GM13976 (cell line): ENCODE results near the gene COL21A1.

Experiments used
- DNase-seq: peaks from one replicate; pipeline ENCODE4 v3.0.0; 2012; ENCODE audit warnings: low spot score
- CTCF ChIP-seq: IDR thresholded peaks from 2 replicates; pipeline ENCODE4 v1.5.1; 2012; ENCODE audit warnings: borderline replicate concordance, mild to moderate bottlenecking; ENCODE audit not compliant: insufficient read depth; ENCODE audit errors: extremely low read depth, missing control alignments, control extremely low read depth
- in situ Hi-C: fragments of 300-500 bp; cut with MboI; formaldehyde crosslinking; loops from one replicate; pipeline ENCODE4 v1.12.0; 2022; ENCODE audit warnings: low sequenced_read_pairs, mixed read lengths, inconsistent platforms; ENCODE audit not compliant: unreplicated experiment

The COL21A1 gene

DNA sequence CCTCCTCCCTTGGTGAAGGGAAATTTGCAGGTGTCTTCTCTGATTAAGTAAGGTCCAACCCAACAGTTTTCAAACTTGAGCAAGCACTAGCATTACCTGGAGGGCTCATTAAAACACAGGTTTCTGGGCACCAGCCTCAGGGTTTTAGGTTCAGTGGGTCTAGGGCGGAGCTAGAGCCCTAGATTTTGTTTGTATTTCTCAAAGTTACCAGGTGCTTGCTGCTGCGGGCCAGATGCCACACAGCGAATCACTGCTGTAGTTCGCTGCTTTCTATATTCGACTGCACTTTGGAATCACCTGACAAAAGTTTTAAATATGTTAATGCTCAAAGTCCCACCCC is 869 bp downstream of the COL21A1 start:
- no peak for DNase-seq
- no peak for TF ChIP-seq CTCF
- in situ Hi-C loops, result no loop called here

DNA sequence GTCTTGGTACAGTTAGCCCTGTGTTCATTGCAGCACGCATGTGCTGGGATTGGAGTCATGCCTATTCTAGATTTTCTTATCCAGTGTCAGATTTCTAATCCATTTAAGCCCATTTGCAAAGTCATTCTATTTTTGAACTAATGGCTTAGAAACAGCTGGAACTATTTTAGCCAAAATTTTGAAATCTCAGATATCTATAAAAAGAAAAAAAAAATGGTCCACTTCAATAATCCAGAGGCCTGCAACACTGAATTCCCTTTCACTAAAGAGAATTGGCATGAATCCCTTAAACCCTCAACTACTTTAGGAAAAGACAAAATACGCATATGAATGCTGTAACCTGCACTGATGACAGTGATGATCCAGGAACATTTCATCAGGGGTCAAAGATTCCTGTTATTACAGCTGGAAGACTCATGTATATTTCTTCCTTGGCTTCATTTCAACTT is 1.5 kb downstream of the COL21A1 start:
- in situ Hi-C loops, result no loop called here
- DNase-seq, result no peak
- TF ChIP-seq CTCF, result no peak

DNA sequence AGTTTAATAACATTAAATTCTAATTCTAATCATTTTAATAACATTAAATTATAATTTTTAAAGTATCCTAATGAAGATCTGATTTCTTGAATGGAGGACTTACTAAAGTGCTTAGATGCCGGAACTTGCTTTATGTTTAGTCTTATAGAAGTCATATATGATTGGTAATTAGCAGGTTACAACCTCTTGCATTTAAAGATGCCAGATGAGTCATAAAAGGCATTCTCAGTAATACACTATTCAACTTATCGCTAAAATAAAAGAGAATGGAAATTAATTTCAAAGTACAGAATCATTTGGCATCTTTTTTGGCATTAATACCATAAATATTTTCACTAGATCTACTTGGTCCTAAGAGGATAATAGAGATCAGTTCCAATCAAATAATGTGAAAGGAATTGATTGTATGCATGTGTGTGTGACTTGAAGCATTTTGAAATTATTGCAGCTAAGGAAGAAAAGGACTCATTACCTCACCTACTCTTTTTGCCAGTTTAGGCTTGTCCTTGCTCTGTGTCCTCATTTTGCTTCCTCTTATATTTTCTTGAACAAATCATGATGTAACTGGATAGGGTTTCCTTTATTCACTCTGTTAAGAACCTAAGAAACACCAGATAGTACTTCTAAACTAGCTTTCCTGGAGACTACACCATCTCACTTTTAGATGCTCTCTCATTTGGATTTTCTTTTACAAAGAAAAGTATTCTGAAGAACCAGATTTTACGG is 2.7 kb downstream of the COL21A1 start:
- in situ Hi-C loops, result no loop called here

GRCh38 chr6:56244089-56244488 is 3.3 kb downstream of the COL21A1 start:
- TF ChIP-seq CTCF, result no peak
- in situ Hi-C loops, result no loop called here
- DNase-seq, result no peak

More for the DNA sequence above, 2.7 kb downstream of the COL21A1 start:
- TF ChIP-seq CTCF, result no peak
- no peak for DNase-seq

GRCh38 chr6:56243518-56244070 is 3.8 kb downstream of the COL21A1 start:
- TF ChIP-seq CTCF, result no peak
- peak; percentile 15 for DNase-seq
- in situ Hi-C loops, result no loop called here

DNA sequence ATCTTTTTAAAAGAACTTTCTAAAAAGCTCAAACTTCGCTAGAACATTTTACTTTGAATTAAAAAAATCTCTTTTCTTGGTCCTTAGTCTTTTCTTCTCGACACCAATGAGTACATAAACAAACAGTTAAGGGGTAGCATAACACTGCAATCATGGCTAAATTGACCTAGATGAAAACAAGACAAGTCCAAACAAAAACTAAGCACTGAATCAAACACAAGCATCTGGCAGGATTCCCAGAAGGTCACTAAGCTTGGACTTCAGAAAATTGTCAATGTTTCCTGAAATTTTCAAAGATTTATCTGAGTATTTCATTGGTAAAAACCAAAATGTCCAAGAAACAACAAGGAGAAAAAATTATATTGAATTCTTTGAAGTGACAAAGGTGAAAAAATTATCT is 5.0 kb downstream of the COL21A1 start:
- TF ChIP-seq CTCF, result no peak
- in situ Hi-C loops, result no loop called here
- no peak for DNase-seq
